NCI-H146 treated with DMSO at 0.1 percent for 48 hours (cell line): ENCODE measurements around the gene AFP.
"Not testable (repeated sequence)": the region's sequence is repeated elsewhere in the genome, so short reads cannot be mapped to it uniquely, and the experiment has no call there.

Experiments used
- DNase-seq: peaks from one replicate; lab custom pipeline; 2025; ENCODE audit not compliant: unreplicated experiment; lab: John Stamatoyannopoulos, UW

The AFP gene

GRCh38 chr4:73435984-73436383 is at the start of gene AFP:
TSS of gene AFP (plus strand) at chr4:73436221. CDS start at chr4:73436263, 42 bp downstream.
- DNase-seq = no peak

DNA sequence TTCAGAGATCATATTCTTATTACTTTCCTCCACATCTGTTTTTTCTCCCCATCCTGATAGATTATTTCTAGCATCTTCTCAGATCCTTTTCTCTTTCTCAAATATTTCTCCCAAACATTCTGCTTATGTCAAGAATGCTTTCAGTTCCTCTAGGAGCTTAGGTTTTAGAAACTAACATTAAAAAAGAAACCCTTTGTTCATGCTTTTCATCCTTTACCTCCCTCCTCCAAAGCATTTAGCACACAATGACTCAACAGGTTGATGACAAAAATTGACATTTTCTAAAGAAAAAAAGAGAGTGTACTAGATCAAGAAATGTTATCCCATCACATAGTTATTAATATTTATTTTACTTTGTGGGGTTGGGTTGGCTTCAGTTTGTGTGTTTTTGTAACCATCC is 48.5 kb upstream of the AFP start:
- DNase-seq = no peak

GRCh38 chr4:73388887-73389286 is 47.1 kb upstream of the AFP start:
- no peak for DNase-seq

DNA sequence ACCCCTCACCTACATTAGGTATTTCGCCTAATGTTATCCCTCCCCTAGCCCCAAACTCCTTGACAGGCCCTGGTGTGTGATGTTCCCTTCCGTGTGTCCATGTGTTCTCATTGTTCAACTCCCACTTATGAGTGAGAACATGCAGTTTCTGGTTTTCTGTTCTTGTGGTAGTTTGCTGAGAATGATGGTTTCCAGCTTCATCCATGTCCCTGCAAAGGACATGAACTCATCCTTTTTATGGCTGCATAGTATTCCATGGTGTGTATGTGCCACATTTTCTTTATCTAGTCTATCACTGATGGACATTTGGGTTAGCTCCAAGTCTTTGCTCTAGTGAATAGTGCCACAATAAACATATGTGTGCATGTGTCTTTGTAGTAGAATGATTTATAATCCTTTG is 46.4 kb upstream of the AFP start:
- DNase-seq = not testable (repeated sequence)

GRCh38 chr4:73391774-73392173 is 44.2 kb upstream of the AFP start:
- no peak for DNase-seq

DNA sequence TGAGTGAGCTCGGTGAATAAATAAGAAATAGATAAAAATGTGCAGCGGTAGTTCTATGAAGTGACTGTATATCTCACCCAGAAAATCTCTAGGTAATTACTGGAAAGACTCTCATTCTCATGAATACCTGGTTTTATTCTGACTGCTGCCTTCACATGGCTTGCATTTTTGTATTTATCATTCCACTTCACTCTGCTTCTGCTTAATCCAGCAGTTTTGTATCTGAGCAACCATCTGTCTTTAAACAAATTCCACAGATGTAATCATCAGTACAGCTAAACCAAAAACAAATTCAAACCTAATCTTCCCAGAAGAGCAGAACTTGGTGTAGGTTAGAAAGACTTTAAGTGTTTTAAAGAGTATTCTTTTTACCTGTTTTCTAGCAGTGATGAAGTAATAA is 43.1 kb upstream of the AFP start:
- DNase-seq = no peak

DNA sequence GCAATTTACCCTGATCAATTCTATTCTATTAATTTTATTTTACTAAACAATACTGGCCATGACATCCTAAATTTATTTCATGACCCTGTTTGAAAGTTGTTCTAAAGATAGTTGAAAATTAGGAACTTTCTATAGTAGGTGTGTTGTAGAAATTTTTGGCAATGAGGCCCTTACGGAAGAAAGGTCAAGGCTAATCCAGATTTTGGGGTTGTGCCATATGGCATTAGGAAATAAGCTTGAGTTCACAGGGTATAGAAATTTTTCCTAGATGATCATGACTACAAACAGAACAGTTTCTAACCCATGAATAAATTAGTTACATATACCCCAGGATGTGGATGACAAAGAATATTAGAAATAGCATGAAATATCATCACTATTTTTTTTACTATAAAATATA is 39.7 kb upstream of the AFP start:
- DNase-seq = no peak

- DNase-seq = no peak
Observed at GRCh38 chr4:73396993-73397972, 38.7 kb upstream of the AFP start.

GRCh38 chr4:73401412-73401811 is 34.6 kb upstream of the AFP start:
- no peak for DNase-seq

GRCh38 chr4:73404042-73404441 is 32.0 kb upstream of the AFP start, which contains the start of gene ALB:
TSS of gene ALB (plus strand) at chr4:73404287. CDS start at chr4:73404328, 41 bp downstream.
- DNase-seq = no peak

DNA sequence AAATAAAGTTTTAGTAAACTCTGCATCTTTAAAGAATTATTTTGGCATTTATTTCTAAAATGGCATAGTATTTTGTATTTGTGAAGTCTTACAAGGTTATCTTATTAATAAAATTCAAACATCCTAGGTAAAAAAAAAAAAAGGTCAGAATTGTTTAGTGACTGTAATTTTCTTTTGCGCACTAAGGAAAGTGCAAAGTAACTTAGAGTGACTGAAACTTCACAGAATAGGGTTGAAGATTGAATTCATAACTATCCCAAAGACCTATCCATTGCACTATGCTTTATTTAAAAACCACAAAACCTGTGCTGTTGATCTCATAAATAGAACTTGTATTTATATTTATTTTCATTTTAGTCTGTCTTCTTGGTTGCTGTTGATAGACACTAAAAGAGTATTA is 31.6 kb upstream of the AFP start:
- DNase-seq = no peak

DNA sequence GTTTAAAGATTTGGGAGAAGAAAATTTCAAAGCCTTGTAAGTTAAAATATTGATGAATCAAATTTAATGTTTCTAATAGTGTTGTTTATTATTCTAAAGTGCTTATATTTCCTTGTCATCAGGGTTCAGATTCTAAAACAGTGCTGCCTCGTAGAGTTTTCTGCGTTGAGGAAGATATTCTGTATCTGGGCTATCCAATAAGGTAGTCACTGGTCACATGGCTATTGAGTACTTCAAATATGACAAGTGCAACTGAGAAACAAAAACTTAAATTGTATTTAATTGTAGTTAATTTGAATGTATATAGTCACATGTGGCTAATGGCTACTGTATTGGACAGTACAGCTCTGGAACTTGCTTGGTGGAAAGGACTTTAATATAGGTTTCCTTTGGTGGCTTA is 30.9 kb upstream of the AFP start:
- DNase-seq = no peak

DNA sequence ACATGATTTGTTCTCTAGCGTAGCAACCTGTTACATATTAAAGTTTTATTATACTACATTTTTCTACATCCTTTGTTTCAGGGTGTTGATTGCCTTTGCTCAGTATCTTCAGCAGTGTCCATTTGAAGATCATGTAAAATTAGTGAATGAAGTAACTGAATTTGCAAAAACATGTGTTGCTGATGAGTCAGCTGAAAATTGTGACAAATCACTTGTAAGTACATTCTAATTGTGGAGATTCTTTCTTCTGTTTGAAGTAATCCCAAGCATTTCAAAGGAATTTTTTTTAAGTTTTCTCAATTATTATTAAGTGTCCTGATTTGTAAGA is 29.5 kb upstream of the AFP start:
- DNase-seq = no peak

GRCh38 chr4:73407227-73407673 is 28.8 kb upstream of the AFP start:
- DNase-seq = no peak

DNA sequence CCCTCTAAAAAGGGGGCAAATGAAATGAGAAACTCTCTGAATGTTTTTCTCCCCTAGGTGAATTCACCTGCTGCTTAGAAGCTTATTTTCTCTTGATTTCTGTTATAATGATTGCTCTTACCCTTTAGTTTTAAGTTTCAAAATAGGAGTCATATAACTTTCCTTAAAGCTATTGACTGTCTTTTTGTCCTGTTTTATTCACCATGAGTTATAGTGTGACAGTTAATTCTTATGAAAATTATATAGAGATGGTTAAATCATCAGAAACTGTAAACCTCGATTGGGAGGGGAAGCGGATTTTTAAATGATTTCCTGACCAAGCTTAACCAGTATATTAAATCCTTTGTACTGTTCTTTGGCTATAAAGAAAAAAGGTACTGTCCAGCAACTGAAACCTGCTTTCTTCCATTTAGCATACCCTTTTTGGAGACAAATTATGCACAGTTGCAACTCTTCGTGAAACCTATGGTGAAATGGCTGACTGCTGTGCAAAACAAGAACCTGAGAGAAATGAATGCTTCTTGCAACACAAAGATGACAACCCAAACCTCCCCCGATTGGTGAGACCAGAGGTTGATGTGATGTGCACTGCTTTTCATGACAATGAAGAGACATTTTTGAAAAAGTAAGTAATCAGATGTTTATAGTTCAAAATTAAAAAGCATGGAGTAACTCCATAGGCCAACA is 27.7 kb upstream of the AFP start:
- DNase-seq = no peak

GRCh38 chr4:73409012-73409862 is 26.8 kb upstream of the AFP start:
- DNase-seq = no peak

GRCh38 chr4:73409978-73410548 is 26.0 kb upstream of the AFP start:
- DNase-seq = no peak

DNA sequence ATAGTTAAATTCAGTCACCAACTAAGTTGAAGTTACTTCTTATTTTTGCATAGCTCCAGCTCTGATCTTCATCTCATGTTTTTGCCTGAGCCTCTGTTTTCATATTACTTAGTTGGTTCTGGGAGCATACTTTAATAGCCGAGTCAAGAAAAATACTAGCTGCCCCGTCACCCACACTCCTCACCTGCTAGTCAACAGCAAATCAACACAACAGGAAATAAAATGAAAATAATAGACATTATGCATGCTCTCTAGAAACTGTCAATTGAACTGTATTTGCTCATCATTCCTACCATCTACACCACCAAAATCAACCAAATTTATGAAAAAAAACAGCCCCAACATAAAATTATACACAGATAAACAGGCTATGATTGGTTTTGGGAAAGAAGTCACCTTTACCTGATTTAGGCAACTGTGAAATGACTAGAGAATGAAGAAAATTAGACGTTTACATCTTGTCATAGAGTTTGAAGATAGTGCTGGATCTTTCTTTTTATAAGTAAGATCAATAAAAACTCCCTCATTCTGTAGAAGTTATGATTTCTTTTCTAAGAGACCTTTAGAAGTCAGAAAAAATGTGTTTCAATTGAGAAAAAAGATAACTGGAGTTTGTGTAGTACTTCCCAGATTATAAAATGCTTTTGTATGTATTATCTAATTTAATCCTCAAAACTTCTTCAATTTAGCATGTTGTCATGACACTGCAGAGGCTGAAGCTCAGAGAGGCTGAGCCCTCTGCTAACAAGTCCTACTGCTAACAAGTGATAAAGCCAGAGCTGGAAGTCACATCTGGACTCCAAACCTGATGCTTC is 24.9 kb upstream of the AFP start:
- DNase-seq = no peak

GRCh38 chr4:73411731-73412414 is 24.1 kb upstream of the AFP start:
- no peak for DNase-seq
